WTC11 (cell line): ENCODE results near the gene BCL11A. TPM values are rescaled to one million over a fixed set of nuclear protein-coding genes. Genes with fewer than 3 reads are reported as not detected.

Source experiments
- ATAC-seq: fragments of 200-7000 bp; cut with Tn5 transposase; 2 replicates; pipeline ENCODE4 v1.10.0; 2021; ENCODE audit warnings: mild to moderate bottlenecking, moderate library complexity
- CTCF ChIA-PET: fragments of 300-600 bp; sonication (Branson Sonifier 250); formaldehyde crosslinking; loops from one replicate; lab custom pipeline; 2021; ENCODE audit warnings: antibody characterized with exemption; lab: Charles Lee
- POLR2A ChIA-PET: fragments of 350-600 bp; sonication (Branson Sonifier 250); formaldehyde crosslinking; loops from one replicate; lab custom pipeline; 2021; ENCODE audit warnings: antibody characterized with exemption; lab: Charles Lee
- DNase-seq: peaks from one replicate; pipeline ENCODE4 v3.0.0; 2021; ENCODE audit warnings: low spot score
- H3K27ac Mint-ChIP-seq: 2 replicates; pipeline ENCODE4 v1.8.0; 2021; ENCODE audit warnings: mixed read lengths
- H3K27me3 Mint-ChIP-seq: 2 replicates; pipeline ENCODE4 v1.8.0; 2021; ENCODE audit warnings: low read depth, mild to moderate bottlenecking, moderate library complexity, mixed read lengths
- H3K36me3 Mint-ChIP-seq: 2 replicates; pipeline ENCODE4 v1.8.0; 2021; ENCODE audit warnings: mixed read lengths
- H3K4me1 Mint-ChIP-seq: 2 replicates; pipeline ENCODE4 v1.8.0; 2022; ENCODE audit warnings: mixed read lengths
- H3K4me3 Mint-ChIP-seq: 2 replicates; pipeline ENCODE4 v1.8.0; 2021; ENCODE audit warnings: mild to moderate bottlenecking, moderate library complexity, mixed read lengths
- H3K9me3 Mint-ChIP-seq: 2 replicates; pipeline ENCODE4 v1.8.0; 2021; ENCODE audit warnings: mixed read lengths
- CBFB ChIP-seq: sonication (generic); formaldehyde crosslinking; IDR thresholded peaks from 2 replicates; pipeline ENCODE4 v1.8.1; 2022; ENCODE audit warnings: mild to moderate bottlenecking, low read depth, missing genetic modification reagents
- ESRRA ChIP-seq: sonication (generic); formaldehyde crosslinking; IDR thresholded peaks from 2 replicates; pipeline ENCODE4 v1.8.1; 2022; ENCODE audit warnings: mild to moderate bottlenecking, missing genetic modification reagents, borderline replicate concordance
- ETV6 ChIP-seq: sonication (generic); formaldehyde crosslinking; IDR thresholded peaks from 2 replicates; pipeline ENCODE4 v1.8.1; 2022; ENCODE audit warnings: mild to moderate bottlenecking, missing genetic modification reagents
- FOXJ3 ChIP-seq: sonication (generic); formaldehyde crosslinking; IDR thresholded peaks from 2 replicates; pipeline ENCODE4 v1.9.0; 2021; ENCODE audit warnings: missing genetic modification reagents, mild to moderate bottlenecking, borderline replicate concordance
- FOXP1 ChIP-seq: sonication (generic); formaldehyde crosslinking; IDR thresholded peaks from 2 replicates; pipeline ENCODE4 v1.8.0; 2022; ENCODE audit warnings: missing genetic modification reagents, mild to moderate bottlenecking, moderate library complexity, borderline replicate concordance
- KAT7 ChIP-seq: sonication (generic); formaldehyde crosslinking; IDR thresholded peaks from 2 replicates; pipeline ENCODE4 v1.8.1; 2023; ENCODE audit warnings: missing genetic modification reagents, mild to moderate bottlenecking, borderline replicate concordance
- NFE2L1 ChIP-seq: sonication (generic); formaldehyde crosslinking; IDR thresholded peaks from 2 replicates; pipeline ENCODE4 v1.8.1; 2023; ENCODE audit warnings: missing genetic modification reagents
- NR1H2 ChIP-seq: sonication (generic); formaldehyde crosslinking; IDR thresholded peaks from 2 replicates; pipeline ENCODE4 v1.9.0; 2021; ENCODE audit warnings: mild to moderate bottlenecking, moderate library complexity, missing genetic modification reagents
- OVOL2 ChIP-seq: fragments of 250-450 bp; sonication (Bioruptor Pico); IDR thresholded peaks from 2 replicates; pipeline ENCODE4 v1.9.0; 2021; ENCODE audit warnings: mild to moderate bottlenecking, borderline replicate concordance
- PRRX2 ChIP-seq: fragments of 250-450 bp; sonication (Bioruptor Pico); IDR thresholded peaks from 2 replicates; pipeline ENCODE4 v1.8.0; 2021; ENCODE audit warnings: mild to moderate bottlenecking
- RELA ChIP-seq: sonication (generic); formaldehyde crosslinking; IDR thresholded peaks from 2 replicates; pipeline ENCODE4 v1.8.1; 2022; ENCODE audit warnings: missing genetic modification reagents, mild to moderate bottlenecking, borderline replicate concordance
- RORB ChIP-seq: fragments of 250-450 bp; sonication (Bioruptor Pico); IDR thresholded peaks from 2 replicates; pipeline ENCODE4 v1.9.0; 2021; ENCODE audit warnings: mild to moderate bottlenecking
- SOX15 ChIP-seq: fragments of 250-450 bp; sonication (Bioruptor Pico); IDR thresholded peaks from 2 replicates; pipeline ENCODE4 v1.9.0; 2021; ENCODE audit warnings: mild to moderate bottlenecking
- TEAD1 ChIP-seq: sonication (generic); formaldehyde crosslinking; IDR thresholded peaks from 2 replicates; pipeline ENCODE4 v1.8.0; 2022; ENCODE audit warnings: mild to moderate bottlenecking, missing genetic modification reagents
- TEAD4 ChIP-seq: sonication (generic); formaldehyde crosslinking; IDR thresholded peaks from 2 replicates; pipeline ENCODE4 v1.8.0; 2022; ENCODE audit warnings: mild to moderate bottlenecking, missing genetic modification reagents
- ZNF317 ChIP-seq: sonication (generic); formaldehyde crosslinking; IDR thresholded peaks from 2 replicates; pipeline ENCODE4 v1.8.1; 2023; ENCODE audit warnings: low read depth, mild to moderate bottlenecking, moderate library complexity, missing genetic modification reagents, borderline replicate concordance
- ZNF671 ChIP-seq: fragments of 250-450 bp; sonication (Bioruptor Pico); IDR thresholded peaks from 2 replicates; pipeline ENCODE4 v1.8.0; 2021; ENCODE audit warnings: mild to moderate bottlenecking
- total RNA-seq: library from RNA; stranded (reverse); gene quantifications from 3 replicates; pipeline ENCODE4 v1.2.3, GENCODE V29; 2021
- TF ChIP-seq, protein P1 (sequence below): sonication (generic); formaldehyde crosslinking; IDR thresholded peaks from 2 replicates; pipeline ENCODE4 v1.8.1; 2023; ENCODE audit warnings: mild to moderate bottlenecking, moderate library complexity, missing genetic modification reagents
- TF ChIP-seq, protein P2 (sequence below): sonication (generic); formaldehyde crosslinking; IDR thresholded peaks from 2 replicates; pipeline ENCODE4 v1.8.0; 2023; ENCODE audit warnings: mild to moderate bottlenecking, missing genetic modification reagents
- TF ChIP-seq, protein P3 (sequence below): fragments of 250-450 bp; sonication (Bioruptor Pico); IDR thresholded peaks from 2 replicates; pipeline ENCODE4 v1.9.0; 2021; ENCODE audit warnings: moderate library complexity, mild to moderate bottlenecking, inconsistent platforms, borderline replicate concordance
- TF ChIP-seq, protein P4 (sequence below): sonication (generic); formaldehyde crosslinking; IDR thresholded peaks from 2 replicates; pipeline ENCODE4 v1.8.1; 2022; ENCODE audit warnings: missing genetic modification reagents, borderline replicate concordance
- TF ChIP-seq, protein P5 (sequence below): fragments of 200-600 bp; IDR thresholded peaks from 2 replicates; pipeline ENCODE4 v1.8.0; 2022; ENCODE audit warnings: antibody characterized with exemption
- TF ChIP-seq, protein P6 (sequence below): fragments of 250-450 bp; sonication (Bioruptor Pico); IDR thresholded peaks from 2 replicates; pipeline ENCODE4 v2.1.2; 2022; ENCODE audit warnings: mild to moderate bottlenecking, moderate library complexity
- TF ChIP-seq, protein P7 (sequence below): fragments of 250-450 bp; sonication (Bioruptor Pico); IDR thresholded peaks from 2 replicates; pipeline ENCODE4 v1.8.0; 2021; ENCODE audit warnings: mild to moderate bottlenecking

Gene BCL11A
- total RNA-seq, 1 experiment from 2014 or later, result 53.2 TPM

DNA sequence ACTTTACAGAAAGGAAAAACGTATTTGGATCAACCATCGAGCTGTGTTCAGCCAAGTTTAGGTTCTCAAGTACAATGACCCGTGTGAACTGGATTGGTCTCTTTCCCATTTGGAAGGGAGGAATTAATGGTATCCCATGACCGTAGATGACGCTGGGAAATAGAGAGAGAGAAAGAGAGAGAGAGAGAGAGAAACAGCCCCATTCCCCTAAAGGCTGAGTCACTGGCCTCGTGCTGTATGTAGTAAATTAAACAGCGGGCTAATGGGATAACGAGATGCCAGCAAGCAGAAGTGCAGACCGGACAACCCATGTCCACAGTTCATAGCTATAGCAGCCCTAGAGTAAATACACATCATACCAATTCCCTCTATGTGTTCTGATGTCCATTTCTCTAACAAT, 99.6 kb downstream of the BCL11A start:
- no peaks in the 10 kb centered on the region for H3K27me3 Mint-ChIP-seq
- H3K4me1 Mint-ChIP-seq, result peaks cover 56% of the 10 kb centered on the region
- H3K36me3 Mint-ChIP-seq, result no peaks in the 10 kb centered on the region
- ChIA-PET CTCF (interaction anchor here (0.6 to 1.4 kb wide), 4 partner anchors 14 to 117 kb away, joined by 3 to 9 read pairs (median 6); no protein-coding TSS in a partner anchor), POLR2A (no interaction called here)
- DNase-seq (no peak), ATAC-seq (peak; percentile 5; the same call in 1 of the 2 replicates)
- H3K27ac Mint-ChIP-seq, result peak overlapping the region; percentile 94
- TF ChIP-seq, protein P1, sequence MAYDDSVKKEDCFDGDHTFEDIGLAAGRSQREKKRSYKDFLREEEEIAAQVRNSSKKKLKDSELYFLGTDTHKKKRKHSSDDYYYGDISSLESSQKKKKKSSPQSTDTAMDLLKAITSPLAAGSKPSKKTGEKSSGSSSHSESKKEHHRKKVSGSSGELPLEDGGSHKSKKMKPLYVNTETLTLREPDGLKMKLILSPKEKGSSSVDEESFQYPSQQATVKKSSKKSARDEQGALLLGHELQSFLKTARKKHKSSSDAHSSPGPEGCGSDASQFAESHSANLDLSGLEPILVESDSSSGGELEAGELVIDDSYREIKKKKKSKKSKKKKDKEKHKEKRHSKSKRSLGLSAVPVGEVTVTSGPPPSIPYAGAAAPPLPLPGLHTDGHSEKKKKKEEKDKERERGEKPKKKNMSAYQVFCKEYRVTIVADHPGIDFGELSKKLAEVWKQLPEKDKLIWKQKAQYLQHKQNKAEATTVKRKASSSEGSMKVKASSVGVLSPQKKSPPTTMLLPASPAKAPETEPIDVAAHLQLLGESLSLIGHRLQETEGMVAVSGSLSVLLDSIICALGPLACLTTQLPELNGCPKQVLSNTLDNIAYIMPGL (CRISPR knock-in tag), result no peak
- TF ChIP-seq ETV6 (CRISPR knock-in tag) (no peak), RORB (CRISPR knock-in tag) (no peak), KAT7 (CRISPR knock-in tag) (no peak), OVOL2 (CRISPR knock-in tag) (no peak), NFE2L1 (no peak), NR1H2 (CRISPR knock-in tag) (no peak), SOX15 (no peak), CBFB (CRISPR knock-in tag) (no peak), ESRRA (CRISPR knock-in tag) (no peak)
- TF ChIP-seq, protein P2, sequence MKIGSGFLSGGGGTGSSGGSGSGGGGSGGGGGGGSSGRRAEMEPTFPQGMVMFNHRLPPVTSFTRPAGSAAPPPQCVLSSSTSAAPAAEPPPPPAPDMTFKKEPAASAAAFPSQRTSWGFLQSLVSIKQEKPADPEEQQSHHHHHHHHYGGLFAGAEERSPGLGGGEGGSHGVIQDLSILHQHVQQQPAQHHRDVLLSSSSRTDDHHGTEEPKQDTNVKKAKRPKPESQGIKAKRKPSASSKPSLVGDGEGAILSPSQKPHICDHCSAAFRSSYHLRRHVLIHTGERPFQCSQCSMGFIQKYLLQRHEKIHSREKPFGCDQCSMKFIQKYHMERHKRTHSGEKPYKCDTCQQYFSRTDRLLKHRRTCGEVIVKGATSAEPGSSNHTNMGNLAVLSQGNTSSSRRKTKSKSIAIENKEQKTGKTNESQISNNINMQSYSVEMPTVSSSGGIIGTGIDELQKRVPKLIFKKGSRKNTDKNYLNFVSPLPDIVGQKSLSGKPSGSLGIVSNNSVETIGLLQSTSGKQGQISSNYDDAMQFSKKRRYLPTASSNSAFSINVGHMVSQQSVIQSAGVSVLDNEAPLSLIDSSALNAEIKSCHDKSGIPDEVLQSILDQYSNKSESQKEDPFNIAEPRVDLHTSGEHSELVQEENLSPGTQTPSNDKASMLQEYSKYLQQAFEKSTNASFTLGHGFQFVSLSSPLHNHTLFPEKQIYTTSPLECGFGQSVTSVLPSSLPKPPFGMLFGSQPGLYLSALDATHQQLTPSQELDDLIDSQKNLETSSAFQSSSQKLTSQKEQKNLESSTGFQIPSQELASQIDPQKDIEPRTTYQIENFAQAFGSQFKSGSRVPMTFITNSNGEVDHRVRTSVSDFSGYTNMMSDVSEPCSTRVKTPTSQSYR (CRISPR knock-in tag), result no peak
- TF ChIP-seq, protein P3, sequence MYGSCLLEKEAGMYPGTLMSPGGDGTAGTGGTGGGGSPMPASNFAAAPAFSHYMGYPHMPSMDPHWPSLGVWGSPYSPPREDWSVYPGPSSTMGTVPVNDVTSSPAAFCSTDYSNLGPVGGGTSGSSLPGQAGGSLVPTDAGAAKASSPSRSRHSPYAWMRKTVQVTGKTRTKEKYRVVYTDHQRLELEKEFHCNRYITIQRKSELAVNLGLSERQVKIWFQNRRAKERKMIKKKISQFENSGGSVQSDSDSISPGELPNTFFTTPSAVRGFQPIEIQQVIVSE (CRISPR knock-in tag), result no peak
- TF ChIP-seq, protein P4, sequence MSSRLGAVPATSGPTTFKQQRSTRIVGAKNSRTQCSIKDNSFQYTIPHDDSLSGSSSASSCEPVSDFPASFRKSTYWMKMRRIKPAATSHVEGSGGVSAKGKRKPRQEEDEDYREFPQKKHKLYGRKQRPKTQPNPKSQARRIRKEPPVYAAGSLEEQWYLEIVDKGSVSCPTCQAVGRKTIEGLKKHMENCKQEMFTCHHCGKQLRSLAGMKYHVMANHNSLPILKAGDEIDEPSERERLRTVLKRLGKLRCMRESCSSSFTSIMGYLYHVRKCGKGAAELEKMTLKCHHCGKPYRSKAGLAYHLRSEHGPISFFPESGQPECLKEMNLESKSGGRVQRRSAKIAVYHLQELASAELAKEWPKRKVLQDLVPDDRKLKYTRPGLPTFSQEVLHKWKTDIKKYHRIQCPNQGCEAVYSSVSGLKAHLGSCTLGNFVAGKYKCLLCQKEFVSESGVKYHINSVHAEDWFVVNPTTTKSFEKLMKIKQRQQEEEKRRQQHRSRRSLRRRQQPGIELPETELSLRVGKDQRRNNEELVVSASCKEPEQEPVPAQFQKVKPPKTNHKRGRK, result no peak
- TF ChIP-seq, protein P5, sequence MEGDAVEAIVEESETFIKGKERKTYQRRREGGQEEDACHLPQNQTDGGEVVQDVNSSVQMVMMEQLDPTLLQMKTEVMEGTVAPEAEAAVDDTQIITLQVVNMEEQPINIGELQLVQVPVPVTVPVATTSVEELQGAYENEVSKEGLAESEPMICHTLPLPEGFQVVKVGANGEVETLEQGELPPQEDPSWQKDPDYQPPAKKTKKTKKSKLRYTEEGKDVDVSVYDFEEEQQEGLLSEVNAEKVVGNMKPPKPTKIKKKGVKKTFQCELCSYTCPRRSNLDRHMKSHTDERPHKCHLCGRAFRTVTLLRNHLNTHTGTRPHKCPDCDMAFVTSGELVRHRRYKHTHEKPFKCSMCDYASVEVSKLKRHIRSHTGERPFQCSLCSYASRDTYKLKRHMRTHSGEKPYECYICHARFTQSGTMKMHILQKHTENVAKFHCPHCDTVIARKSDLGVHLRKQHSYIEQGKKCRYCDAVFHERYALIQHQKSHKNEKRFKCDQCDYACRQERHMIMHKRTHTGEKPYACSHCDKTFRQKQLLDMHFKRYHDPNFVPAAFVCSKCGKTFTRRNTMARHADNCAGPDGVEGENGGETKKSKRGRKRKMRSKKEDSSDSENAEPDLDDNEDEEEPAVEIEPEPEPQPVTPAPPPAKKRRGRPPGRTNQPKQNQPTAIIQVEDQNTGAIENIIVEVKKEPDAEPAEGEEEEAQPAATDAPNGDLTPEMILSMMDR, result no peak
- H3K4me3 Mint-ChIP-seq, result no peak overlapping the region
- H3K9me3 Mint-ChIP-seq, result no peaks in the 10 kb centered on the region

DNA sequence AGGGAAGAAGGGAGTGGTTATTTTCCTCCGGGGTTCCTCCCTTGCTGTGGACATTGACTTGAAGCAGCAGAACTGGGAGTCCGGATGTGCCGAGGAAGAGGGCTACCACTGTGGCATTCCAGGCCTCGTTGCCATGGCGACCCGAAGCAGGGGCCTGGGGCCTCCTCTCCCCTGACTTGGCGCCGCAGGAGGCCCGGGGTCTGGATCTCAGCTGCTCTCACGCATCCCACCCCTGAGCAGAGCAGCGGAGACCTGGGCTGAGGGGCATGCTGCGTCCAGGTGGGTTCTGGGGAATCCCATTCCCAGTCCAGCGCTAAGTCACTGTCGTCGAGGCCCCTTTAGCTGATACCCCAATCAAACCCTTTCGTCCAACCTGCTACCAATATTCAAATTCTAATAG, 100.2 kb downstream of the BCL11A start:
- 0 out of 2 replicates have a peak, but pooled peaks have one; percentile 41 for TF ChIP-seq FOXP1 (CRISPR knock-in tag)
- TF ChIP-seq ZNF317 (CRISPR knock-in tag), result no peak
- TF ChIP-seq, protein P6, sequence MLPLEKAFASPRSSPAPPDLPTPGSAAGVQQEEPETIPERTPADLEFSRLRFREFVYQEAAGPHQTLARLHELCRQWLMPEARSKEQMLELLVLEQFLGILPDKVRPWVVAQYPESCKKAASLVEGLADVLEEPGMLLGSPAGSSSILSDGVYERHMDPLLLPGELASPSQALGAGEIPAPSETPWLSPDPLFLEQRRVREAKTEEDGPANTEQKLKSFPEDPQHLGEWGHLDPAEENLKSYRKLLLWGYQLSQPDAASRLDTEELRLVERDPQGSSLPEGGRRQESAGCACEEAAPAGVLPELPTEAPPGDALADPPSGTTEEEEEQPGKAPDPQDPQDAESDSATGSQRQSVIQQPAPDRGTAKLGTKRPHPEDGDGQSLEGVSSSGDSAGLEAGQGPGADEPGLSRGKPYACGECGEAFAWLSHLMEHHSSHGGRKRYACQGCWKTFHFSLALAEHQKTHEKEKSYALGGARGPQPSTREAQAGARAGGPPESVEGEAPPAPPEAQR, result no peak
- no peak for TF ChIP-seq ZNF671 (CRISPR knock-in tag)
- peak; percentile 36; the same call in 1 of the 2 replicates for TF ChIP-seq TEAD1 (CRISPR knock-in tag)
- 0 out of 2 replicates have a peak, but pooled peaks have one; percentile 49 for TF ChIP-seq TEAD4
- TF ChIP-seq CBFB (CRISPR knock-in tag), result no peak
- no peak for TF ChIP-seq RELA (CRISPR knock-in tag)
- no peak for TF ChIP-seq FOXJ3 (CRISPR knock-in tag)
- 0 out of 2 replicates have a peak, but pooled peaks have one; percentile 44 for TF ChIP-seq PRRX2
- TF ChIP-seq, protein P7, sequence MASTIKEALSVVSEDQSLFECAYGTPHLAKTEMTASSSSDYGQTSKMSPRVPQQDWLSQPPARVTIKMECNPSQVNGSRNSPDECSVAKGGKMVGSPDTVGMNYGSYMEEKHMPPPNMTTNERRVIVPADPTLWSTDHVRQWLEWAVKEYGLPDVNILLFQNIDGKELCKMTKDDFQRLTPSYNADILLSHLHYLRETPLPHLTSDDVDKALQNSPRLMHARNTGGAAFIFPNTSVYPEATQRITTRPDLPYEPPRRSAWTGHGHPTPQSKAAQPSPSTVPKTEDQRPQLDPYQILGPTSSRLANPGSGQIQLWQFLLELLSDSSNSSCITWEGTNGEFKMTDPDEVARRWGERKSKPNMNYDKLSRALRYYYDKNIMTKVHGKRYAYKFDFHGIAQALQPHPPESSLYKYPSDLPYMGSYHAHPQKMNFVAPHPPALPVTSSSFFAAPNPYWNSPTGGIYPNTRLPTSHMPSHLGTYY (CRISPR knock-in tag), result no peak; the same call in 1 of the 2 replicates
- peak overlapping the region; percentile 94 for H3K27ac Mint-ChIP-seq
- CTCF ChIA-PET, result interaction anchor here (0.9 to 1.4 kb wide), 3 partner anchors 14 to 116 kb away, joined by 6 to 9 read pairs (median 6); no protein-coding TSS in a partner anchor
- peak; percentile 85 for ATAC-seq
- no peaks in the 10 kb centered on the region for H3K27me3 Mint-ChIP-seq
- H3K9me3 Mint-ChIP-seq, result no peaks in the 10 kb centered on the region
- 0 out of 2 replicates have a peak overlapping the region, but pooled peaks have one; percentile 9 for H3K4me3 Mint-ChIP-seq
- peaks cover 58% of the 10 kb centered on the region for H3K4me1 Mint-ChIP-seq
- no peaks in the 10 kb centered on the region for H3K36me3 Mint-ChIP-seq
- POLR2A ChIA-PET, result no interaction called here
- DNase-seq, result peak; percentile 92
